ENCODE results near the gene AGPAT2. TPM values are rescaled to one million over a fixed set of nuclear protein-coding genes. Genes with fewer than 3 reads are reported as not detected.
A peak's percentile ranks its signal among the peaks of the same experiment; 100 is the strongest.

AGPAT2 gene
- total RNA-seq, 1 donor from 2014 or later, result 32.8 TPM

- no peaks in the 10 kb centered on the region for H3K27me3 Mint-ChIP-seq (ENCODE audit: low read depth)
These were observed 38.9 kb upstream of the AGPAT2 start for GRCh38 chr9:136726118-136726517.

GRCh38 chr9:136725612-136726011 lies 38.4 kb upstream of the AGPAT2 start:
- Mint-ChIP-seq H3K27me3 (ENCODE audit: low read depth) (no peaks in the 10 kb centered on the region), H3K36me3 (peaks cover 15% of the 10 kb centered on the region), H3K4me3 (peak overlapping the region; percentile 90), H3K27ac (peak overlapping the region; percentile 6), H3K9me3 (no peaks in the 10 kb centered on the region), H3K4me1 (peaks cover 31% of the 10 kb centered on the region)
- no peak for DNase-seq (ENCODE audit: low spot score in 2 of 2, unreplicated experiment in 2 of 2)
- TF ChIP-seq CTCF (IDR thresholded peaks at IDR 0.05; ENCODE audit: unreplicated experiment), result no peak

More at GRCh38 chr9:136726118-136726517, 38.9 kb upstream of the AGPAT2 start:
- Mint-ChIP-seq H3K4me3 (peak overlapping the region; percentile 90), H3K36me3 (peaks cover 15% of the 10 kb centered on the region), H3K4me1 (peaks cover 30% of the 10 kb centered on the region), H3K27ac (peak overlapping the region; percentile 85), H3K9me3 (no peaks in the 10 kb centered on the region)
- DNase-seq (ENCODE audit: low spot score in 2 of 2, unreplicated experiment in 2 of 2), result no peak
- no peak for TF ChIP-seq CTCF (IDR thresholded peaks at IDR 0.05; ENCODE audit: unreplicated experiment)

GRCh38 chr9:136724772-136725171 lies 37.5 kb upstream of the AGPAT2 start:
- Mint-ChIP-seq H3K36me3 (peaks cover 15% of the 10 kb centered on the region), H3K9me3 (no peaks in the 10 kb centered on the region), H3K4me1 (peaks cover 31% of the 10 kb centered on the region), H3K4me3 (no peak overlapping the region), H3K27me3 (ENCODE audit: low read depth) (no peaks in the 10 kb centered on the region), H3K27ac (no peak overlapping the region)
- TF ChIP-seq CTCF (IDR thresholded peaks at IDR 0.05; ENCODE audit: unreplicated experiment), result no peak
- DNase-seq (ENCODE audit: low spot score in 2 of 2, unreplicated experiment in 2 of 2), result no peak

GRCh38 chr9:136723989-136724388 lies 36.7 kb upstream of the AGPAT2 start:
- Mint-ChIP-seq H3K9me3 (no peaks in the 10 kb centered on the region), H3K27me3 (ENCODE audit: low read depth) (no peaks in the 10 kb centered on the region), H3K27ac (no peak overlapping the region), H3K4me3 (no peak overlapping the region), H3K4me1 (peaks cover 29% of the 10 kb centered on the region), H3K36me3 (peaks cover 15% of the 10 kb centered on the region)
- no peak for TF ChIP-seq CTCF (IDR thresholded peaks at IDR 0.05; ENCODE audit: unreplicated experiment)
- no peak for DNase-seq (ENCODE audit: low spot score in 2 of 2, unreplicated experiment in 2 of 2)

- DNase-seq (ENCODE audit: low spot score in 2 of 2, unreplicated experiment in 2 of 2), result no peak
- Mint-ChIP-seq H3K27me3 (ENCODE audit: low read depth) (no peaks in the 10 kb centered on the region), H3K9me3 (no peaks in the 10 kb centered on the region), H3K36me3 (peaks cover 15% of the 10 kb centered on the region), H3K27ac (peak overlapping the region; percentile 12), H3K4me3 (no peak overlapping the region), H3K4me1 (peaks cover 29% of the 10 kb centered on the region)
- no peak for TF ChIP-seq CTCF (IDR thresholded peaks at IDR 0.05; ENCODE audit: unreplicated experiment)
These were observed 36.2 kb upstream of the AGPAT2 start for GRCh38 chr9:136723362-136723976.
